Chondrocyte (in vitro differentiated cells): Measurements from ENCODE around the gene PAPOLG. TPM values are rescaled to one million over a fixed set of nuclear protein-coding genes. Genes with fewer than 3 reads are reported as not detected.

Experiments used
- DNase-seq: peaks from one replicate; pipeline ENCODE4 v3.0.0; 2021; ENCODE audit warnings: mixed read lengths, low spot score
- H3K27ac Mint-ChIP-seq: one replicate; pipeline ENCODE4 v1.8.0; 2021; ENCODE audit warnings: mild to moderate bottlenecking, moderate library complexity, mixed read lengths; ENCODE audit not compliant: unreplicated experiment
- H3K27me3 Mint-ChIP-seq: 2 replicates; pipeline ENCODE4 v1.8.0; 2021; ENCODE audit warnings: low read depth, mixed read lengths
- H3K36me3 Mint-ChIP-seq: 2 replicates; pipeline ENCODE4 v1.8.0; 2021; ENCODE audit warnings: low read depth, mixed read lengths
- H3K4me1 Mint-ChIP-seq: 2 replicates; pipeline ENCODE4 v1.8.0; 2021; ENCODE audit warnings: low read depth, mild to moderate bottlenecking, mixed read lengths
- H3K4me3 Mint-ChIP-seq: one replicate; pipeline ENCODE4 v1.8.0; 2021; ENCODE audit warnings: mild to moderate bottlenecking, moderate library complexity, mixed read lengths; ENCODE audit not compliant: unreplicated experiment
- H3K9me3 Mint-ChIP-seq: 2 replicates; pipeline ENCODE4 v1.8.0; 2021; ENCODE audit warnings: low read depth, mixed read lengths
- CTCF ChIP-seq: fragments of 200-600 bp; sonication (generic); IDR thresholded peaks from 2 replicates; pipeline ENCODE4 v1.5.0; 2021; ENCODE audit warnings: antibody characterized with exemption, mild to moderate bottlenecking, moderate library complexity
- total RNA-seq: library from RNA; stranded (reverse); gene quantifications from 3 replicates; pipeline ENCODE4 v1.2.1, GENCODE V29; 2021

PAPOLG gene
- total RNA-seq, 1 donor from 2014 or later = 10.0 TPM

DNA sequence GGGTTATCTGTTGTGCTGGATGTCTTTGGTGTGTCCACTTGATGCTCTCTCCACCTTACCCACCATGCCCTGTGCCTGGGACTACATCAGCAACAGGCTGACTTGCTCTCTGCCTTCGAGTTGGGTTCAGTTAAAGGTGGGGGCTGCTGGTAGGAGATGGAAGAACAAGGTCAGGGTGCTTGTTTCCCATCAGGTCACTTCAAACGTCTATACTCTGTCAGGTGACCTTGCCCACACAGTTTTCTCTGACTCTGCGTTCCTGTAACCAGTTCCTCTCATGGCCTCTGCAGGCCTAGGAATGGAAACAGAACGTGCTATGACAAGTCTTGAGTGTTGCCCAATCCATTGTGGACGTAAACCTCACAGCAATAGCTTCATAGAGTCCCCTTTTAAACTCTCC lies 38.4 kb upstream of the PAPOLG start:
- Mint-ChIP-seq H3K4me1 (no peaks in the 10 kb centered on the region), H3K27me3 (no peaks in the 10 kb centered on the region), H3K27ac (no peak overlapping the region), H3K4me3 (no peak overlapping the region), H3K36me3 (no peaks in the 10 kb centered on the region), H3K9me3 (no peaks in the 10 kb centered on the region)
- no peak for DNase-seq
- no peak for TF ChIP-seq CTCF

DNA sequence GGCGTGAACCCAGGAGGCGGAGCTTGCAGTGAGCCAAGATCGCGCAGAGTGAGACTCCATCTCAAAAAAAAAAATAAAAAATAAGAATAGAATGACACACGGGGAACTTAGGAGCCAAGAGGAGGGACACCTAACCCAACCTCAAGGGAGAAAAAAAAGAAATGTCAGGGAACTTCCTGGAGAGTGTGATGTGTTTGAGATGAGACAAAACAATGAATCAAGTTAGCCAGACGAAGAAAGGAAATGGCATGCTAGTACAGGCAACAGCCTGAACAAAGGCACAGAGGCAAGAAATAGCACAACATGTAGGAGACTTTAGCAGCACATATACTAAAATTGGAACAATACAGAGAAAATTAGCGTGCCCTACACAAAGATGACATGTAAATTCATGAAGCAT lies 36.7 kb upstream of the PAPOLG start:
- DNase-seq = no peak
- peaks cover 2% of the 10 kb centered on the region for H3K36me3 Mint-ChIP-seq
- peaks cover 6% of the 10 kb centered on the region for H3K9me3 Mint-ChIP-seq
- H3K27ac Mint-ChIP-seq = no peak overlapping the region
- no peak for TF ChIP-seq CTCF
- H3K4me3 Mint-ChIP-seq = no peak overlapping the region
- H3K4me1 Mint-ChIP-seq = no peaks in the 10 kb centered on the region
- H3K27me3 Mint-ChIP-seq = peaks cover 3% of the 10 kb centered on the region

GRCh38 chr2:60725466-60725865 lies 30.6 kb upstream of the PAPOLG start:
- Mint-ChIP-seq H3K4me3 (no peak overlapping the region), H3K9me3 (peaks cover 16% of the 10 kb centered on the region), H3K27ac (no peak overlapping the region), H3K36me3 (peaks cover 5% of the 10 kb centered on the region), H3K4me1 (no peaks in the 10 kb centered on the region), H3K27me3 (peaks cover 10% of the 10 kb centered on the region)
- no peak for TF ChIP-seq CTCF
- DNase-seq = no peak

DNA sequence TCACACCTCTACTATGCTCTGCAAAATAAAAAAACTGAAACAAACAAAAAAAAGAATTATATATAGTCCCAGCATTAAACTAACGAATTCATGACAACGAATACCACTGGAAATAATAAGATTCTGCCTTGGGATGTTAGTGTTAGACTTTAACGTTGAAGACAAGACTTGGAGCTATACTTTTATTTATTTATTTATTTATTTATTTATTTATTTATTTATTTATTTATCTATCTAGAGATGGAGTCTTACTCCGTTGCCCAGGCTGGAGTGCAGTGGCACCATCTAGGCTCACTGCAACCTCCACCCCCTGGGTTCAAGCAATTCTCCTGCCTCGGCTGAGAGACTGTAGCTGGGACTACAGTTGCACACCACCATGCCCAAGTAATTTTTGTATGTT lies 27.2 kb upstream of the PAPOLG start:
- TF ChIP-seq CTCF = no peak
- H3K4me1 Mint-ChIP-seq = no peaks in the 10 kb centered on the region
- DNase-seq = no peak
- H3K9me3 Mint-ChIP-seq = peaks cover 13% of the 10 kb centered on the region
- no peak overlapping the region for H3K27ac Mint-ChIP-seq
- peaks cover 8% of the 10 kb centered on the region for H3K27me3 Mint-ChIP-seq
- H3K36me3 Mint-ChIP-seq = peaks cover 5% of the 10 kb centered on the region
- no peak overlapping the region for H3K4me3 Mint-ChIP-seq

DNA sequence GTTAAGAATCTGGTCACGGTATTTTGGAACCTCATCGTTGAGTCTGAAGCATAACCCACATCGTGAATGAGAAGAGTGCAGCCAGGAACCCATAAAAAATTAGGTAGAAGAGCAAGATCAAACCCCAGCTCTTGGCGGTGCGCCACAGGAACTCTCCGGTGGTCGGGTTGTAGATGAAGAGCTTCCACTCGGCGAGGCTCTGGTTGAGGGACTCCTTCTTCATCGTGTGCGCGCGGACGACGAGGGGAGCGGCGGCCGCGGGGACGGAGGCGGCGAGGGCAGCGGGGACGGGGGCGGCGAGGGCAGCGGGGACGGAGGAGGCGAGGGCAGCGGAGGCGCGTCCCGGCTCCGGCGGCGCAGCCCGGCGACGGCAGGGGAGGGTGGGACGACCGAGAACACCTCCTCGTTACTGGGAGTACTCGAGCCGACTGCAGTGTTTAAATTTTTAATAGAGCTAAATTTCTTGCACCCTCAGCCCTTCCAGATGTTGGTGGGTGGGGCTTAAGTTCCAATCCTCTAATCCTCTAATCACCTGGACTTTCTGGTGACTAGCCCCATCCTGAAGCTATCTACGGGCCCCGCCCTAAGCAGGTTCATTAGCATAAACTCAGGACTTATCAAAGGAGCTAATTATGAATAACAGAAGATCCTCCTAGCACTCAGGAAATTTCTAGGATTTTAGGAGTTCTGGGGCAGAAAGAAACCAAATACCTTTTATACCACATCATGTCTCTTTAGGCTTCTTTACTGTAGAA lies 20.4 kb upstream of the PAPOLG start:
- H3K36me3 Mint-ChIP-seq = peaks cover 1% of the 10 kb centered on the region
- no peaks in the 10 kb centered on the region for H3K9me3 Mint-ChIP-seq
- H3K4me3 Mint-ChIP-seq = peak overlapping the region; percentile 65
- no peak for TF ChIP-seq CTCF
- H3K4me1 Mint-ChIP-seq = peaks cover 7% of the 10 kb centered on the region
- no peak overlapping the region for H3K27ac Mint-ChIP-seq
- peaks cover 23% of the 10 kb centered on the region for H3K27me3 Mint-ChIP-seq
- DNase-seq = no peak
